T follicular helper cell (primary cell): ENCODE results near the gene GNAS.

Experiments used
- DNase-seq: peaks from one replicate; pipeline ENCODE4 v3.0.0-alpha.2; 2020; ENCODE audit warnings: low read depth

Gene GNAS

DNA sequence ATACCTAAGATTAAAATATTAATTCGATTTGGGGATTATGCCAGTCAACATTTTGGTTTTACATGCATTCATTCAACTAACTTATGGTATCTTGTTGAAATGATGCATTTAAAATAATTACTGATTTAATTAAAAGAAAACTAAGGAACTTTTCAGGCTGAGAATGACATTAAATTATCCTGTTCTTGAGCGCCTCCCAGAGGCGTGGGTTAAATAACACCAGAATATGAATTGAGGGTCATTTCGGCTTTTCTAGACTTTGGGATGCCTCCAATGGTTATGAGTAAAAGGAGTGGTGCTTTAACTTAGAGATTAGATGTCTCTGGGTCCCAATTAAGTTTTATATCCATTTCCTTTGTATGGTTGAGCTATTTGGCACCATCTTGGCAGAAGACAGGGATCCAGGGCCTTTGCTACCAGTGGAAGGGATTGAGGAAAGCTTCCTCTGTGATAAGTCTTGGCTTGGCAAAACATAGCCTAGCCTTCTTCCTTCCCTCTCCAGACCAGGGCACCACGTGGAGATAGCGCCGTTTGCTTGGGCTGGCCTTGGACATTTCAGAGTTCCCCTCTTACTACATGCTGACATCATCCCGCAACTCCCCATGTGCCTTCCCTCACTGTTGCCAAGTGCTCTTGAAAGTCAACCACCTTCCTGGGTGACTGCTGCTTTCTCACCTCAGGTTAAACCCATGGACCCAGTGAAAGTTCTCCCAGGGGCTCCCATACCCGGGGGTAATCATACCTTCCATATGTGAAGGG, 28.7 kb downstream of the GNAS start:
- no peak for DNase-seq

DNA sequence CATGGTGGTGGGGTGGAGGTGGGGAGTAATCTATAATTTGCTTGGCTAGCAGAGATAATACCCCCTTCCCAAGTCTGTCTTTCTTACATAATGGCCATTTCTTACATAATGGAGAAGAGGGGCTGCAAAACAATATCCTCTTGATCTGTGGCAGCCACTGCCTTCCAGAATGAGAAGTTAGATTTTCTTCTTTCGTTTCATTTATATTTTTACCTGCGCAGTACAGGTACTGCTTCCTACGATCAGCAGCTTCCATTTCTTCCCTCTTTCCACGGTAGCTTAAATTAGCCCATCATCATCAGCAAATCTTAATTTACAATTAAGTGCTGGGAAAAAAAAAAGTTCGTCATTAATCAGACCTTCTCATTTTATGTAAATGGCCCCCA, 30.2 kb downstream of the GNAS start:
- no peak for DNase-seq

DNA sequence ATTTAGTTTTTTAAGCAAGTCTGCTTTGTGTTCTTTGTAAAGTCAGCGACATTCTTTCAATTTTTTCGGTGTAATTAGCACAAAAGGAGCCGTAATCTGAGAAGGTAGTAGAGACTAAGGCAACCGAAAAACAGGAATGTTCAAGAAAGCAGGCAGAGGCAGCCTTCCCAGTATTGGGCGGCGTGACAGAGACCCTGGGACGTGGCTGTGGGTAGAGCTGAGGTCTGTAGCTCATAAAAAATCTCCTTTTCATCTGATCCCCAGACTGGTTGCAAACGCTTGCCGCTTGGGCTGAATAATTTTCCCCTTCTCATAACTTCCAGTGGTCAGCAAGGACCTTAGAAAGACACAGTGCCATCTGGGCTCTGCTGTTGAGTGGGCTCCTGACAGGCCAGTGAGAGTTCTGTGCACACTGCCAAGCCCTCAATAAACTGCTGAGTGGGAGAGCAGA, 30.8 kb downstream of the GNAS start:
- DNase-seq, result no peak

DNA sequence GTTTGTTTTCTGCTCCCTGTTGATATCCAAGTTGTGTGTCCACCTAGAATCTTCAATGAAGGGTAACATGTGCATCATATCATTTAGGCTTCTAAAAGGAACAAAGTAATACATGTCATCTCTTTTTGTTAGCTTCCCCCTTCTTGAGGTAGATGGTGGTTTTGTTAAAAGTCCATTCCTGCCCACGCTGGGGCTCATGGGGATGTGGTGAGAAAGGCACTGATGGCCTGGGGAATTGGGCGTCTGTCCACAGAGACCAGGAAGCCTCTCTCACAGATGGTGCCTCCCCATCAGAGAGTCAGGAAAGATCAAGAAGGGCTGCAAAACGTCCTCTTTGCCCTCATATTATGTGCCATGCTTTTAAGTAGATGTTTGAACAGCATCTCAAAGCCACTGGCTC, 32.5 kb downstream of the GNAS start:
- DNase-seq, result no peak

DNA sequence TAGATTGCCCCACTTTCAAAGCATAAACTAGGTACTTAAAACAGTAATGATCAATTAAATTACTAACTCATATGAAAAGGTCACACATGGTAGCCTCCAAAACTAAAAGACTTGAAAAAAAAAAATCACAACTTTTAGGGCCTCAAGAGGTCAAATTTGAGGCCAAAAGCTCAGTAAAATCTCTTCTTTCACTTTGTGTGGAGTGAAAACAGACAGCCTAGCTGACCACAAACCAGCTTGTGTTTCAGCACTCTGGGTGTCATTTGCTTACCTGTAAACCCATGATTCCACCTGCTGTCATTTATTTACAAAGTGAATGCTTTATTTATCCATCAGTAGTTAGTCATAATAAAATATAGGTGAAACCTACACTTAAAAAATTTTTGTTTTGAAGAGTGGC, 34.0 kb downstream of the GNAS start:
- DNase-seq, result no peak

DNA sequence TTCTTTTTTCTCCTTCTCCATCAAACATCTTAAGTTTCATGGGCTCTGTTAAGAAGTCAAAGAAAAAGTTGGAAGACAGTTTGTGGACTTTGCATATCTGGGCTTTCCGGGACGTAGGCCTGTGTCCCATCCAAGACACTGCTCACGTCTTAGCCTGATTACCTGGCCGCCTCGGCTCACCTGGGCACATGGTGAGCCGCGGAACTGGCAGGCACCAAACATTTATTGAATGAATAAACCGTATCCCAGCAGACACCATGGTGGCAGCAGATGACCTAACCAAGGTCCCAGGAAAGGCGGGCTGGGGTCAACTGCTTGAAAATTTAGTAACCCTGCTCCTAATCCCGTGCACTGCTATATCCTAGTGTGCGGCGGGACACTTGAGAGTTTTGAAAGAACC, 35.6 kb downstream of the GNAS start:
- DNase-seq, result no peak

DNA sequence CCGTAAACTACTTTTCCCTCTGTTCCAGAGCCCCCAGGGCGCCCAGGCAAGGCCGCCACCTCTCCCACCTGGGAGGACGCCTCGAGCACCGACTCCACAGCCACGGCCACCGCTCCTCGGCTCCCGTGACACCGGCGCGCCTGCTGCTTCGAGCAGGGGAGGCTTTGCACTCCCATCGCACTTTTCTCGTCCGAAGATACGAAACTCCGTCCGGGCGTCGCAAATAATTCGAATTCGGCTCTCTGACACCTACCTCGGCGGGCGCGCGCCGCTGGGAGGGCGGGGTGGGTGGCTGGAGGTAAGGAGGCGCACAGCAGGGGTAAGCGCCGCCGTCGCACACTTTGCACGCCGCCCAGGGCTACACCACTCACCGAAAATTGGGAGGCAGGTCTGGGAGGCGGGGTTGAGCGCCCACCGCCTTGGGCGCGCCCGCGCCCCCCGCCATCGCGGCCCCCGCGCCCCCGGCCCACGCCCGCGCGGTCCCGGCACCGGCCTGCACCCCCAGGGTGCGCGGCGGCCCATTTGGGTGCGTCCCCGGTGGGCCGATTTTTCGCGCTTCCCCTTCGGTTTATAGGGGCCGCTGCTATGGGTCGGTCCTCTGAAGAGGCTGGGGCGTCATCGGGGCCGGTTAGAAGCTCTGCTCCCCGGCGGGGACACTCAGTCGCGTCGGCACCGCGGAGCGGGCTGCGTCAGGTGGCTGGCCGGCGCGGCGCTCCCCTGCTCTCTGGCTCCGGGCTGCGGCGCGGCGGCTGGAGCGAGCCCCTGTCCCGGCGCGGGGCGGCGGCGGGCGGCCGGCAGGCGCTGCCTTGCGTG, 36.2 kb downstream of the GNAS start:
- peak; percentile 80 for DNase-seq

DNA sequence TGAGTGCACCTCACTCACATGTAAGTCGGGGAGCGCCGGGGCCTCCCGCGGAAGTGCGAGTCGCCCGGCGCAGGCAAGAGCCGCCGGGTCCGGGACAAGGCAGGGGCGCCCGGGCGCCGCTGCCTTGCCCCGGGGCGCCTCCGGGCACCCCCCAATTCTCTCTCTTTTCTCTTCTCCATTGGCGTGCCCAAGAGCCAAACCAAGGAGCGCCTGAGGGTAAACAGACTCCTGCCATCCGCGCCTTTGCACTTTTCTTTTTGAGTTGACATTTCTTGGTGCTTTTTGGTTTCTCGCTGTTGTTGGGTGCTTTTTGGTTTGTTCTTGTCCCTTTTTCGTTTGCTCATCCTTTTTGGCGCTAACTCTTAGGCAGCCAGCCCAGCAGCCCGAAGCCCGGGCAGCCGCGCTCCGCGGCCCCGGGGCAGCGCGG, 36.8 kb downstream of the GNAS start:
- DNase-seq, result no peak

DNA sequence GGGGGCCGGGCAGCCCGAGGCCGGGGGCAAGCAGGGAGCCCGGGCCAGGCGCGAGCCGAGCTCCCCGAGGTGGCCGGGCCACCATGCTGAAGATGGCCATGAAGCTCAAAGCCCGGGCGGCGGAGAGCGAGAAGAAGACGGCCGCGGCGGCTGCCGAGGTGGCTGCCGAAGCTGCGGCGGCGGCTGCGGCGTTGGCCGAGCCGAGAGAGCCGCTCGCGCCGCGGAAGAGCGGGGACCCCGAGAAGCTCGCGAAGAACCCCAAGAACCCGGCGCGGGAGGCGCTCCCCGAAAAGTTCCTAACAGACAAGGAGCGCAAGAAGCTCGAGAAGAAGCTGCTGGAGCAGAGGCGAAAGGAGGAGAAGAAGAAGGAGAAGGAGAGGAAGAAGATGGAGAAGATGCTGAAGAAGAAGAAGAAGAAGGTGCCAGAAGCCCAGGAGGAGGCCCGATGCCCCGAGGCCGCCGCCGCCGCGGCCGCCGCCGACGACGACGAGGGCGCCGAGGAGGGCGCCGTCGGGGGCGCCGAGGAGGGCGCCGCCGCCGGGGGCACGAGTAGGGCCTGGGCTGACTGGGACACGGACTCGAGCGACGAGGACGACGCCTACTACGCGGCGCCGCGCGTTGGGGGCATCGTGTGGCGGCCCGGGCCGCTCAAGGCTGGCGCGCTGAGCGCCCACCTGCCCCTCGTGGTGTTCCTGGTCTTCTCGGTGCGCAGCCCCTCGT, 37.4 kb downstream of the GNAS start:
- no peak for DNase-seq

DNA sequence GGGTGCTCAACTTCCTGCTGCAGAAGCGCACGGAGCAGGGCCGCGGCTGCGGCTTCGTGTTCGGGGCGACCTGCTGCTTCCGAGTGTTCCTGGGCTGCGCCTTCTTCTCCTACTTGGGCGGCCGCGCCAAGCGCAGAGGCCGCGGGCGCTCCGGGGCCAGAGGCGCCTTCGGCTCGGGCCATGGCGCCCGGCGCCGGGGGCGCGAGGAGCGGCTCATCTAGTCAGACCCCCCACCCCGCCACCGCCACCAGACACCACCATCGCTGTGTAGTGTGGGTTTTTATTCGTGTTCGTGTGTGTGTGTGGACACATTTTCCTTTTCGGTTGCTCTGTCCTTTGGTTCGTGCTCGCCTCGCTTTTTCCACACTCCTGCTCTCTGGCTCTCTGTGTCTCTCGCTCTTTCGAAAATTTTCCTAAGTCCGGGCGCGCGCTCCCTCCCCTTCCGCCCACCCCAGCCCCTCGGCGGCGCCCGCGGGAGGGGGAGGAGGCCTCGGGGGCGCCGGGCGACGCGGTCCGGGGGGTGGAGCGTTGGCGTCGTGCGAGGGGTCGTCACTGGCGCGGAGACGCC, 38.1 kb downstream of the GNAS start:
- DNase-seq, result peak; percentile 50

DNA sequence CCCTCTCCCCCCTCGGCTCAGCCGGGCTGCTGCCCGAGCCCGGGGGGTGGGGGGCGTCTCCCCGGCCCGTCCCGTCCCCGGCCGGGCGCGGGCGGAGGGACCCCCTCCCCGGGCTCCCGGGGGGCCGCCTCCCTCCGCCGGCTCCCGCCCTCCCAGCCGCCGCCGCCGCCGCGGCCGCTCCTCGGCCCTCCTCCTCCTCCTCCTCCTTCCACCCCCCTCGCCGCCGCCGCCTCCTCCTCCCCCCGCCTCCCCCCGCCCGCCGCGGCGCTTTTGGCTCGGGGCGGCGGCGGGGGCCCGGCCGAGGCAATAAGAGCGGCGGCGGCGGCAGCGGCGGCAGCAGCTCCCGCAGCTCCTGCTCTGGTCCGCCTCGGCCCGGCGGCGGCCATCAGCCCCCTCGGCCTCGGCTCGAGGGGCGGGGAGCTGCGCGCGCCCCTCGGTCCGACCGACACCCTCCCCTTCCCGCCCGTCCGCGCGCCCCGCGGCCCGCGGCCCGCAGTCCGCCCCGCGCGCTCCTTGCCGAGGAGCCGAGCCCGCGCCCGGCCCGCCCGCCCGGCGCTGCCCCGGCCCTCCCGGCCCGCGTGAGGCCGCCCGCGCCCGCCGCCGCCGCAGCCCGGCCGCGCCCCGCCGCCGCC, 38.7 kb downstream of the GNAS start:
- peak; percentile 71 for DNase-seq

DNA sequence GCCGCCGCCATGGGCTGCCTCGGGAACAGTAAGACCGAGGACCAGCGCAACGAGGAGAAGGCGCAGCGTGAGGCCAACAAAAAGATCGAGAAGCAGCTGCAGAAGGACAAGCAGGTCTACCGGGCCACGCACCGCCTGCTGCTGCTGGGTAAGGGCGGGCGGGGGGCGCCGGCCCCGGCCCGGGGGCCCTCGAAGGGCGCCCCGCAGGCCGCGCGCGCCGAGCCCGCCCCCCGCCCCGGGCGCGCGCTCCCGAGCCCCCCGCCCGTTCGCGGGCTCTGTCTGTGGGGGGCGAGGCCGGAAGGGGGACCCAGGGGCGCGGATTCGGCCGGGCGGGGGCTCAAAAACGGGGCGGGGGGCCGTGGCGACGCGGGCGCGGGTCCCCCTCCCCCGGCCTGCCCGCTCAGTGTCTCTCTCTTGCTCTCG, 39.2 kb downstream of the GNAS start:
- DNase-seq, result no peak

DNA sequence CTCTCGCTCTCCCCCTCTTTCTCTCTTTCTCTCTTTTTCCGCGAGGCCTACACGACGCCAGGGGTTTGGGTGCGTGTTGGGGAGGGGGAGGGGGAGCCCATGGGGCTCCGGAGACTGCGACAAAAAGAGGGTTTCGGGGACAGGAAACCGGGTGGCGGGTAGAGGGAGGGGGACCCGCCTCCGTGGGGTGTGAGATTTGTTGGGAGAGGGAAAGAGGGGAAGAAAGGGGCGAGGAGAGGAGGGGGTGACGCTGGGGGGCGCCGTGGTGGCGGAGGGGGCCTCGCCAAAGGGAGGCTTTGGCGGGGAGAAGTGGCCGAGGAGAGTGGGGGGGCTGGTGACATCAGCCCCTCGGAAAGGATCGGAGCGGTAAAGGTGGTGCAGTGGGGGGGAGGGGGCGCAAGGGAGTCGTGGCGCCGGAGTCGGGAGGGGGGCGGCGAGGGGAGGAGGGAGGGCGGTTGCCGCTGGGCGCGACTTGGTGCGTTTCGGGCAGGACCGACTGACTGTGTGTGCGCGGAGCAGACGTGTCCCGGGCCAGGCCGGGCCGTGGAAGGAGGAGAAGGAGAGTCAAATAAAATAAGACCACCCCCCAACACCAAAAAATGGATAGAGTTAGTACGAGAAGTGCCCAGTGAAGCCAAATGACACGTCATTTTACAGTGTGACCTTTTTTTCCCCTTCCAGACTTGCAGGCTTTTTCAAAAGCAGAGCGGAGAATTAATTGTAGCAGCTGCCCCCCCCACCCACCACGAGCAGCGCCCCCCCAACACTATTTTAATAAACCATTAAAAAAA, 39.8 kb downstream of the GNAS start:
- peak; percentile 60 for DNase-seq

DNA sequence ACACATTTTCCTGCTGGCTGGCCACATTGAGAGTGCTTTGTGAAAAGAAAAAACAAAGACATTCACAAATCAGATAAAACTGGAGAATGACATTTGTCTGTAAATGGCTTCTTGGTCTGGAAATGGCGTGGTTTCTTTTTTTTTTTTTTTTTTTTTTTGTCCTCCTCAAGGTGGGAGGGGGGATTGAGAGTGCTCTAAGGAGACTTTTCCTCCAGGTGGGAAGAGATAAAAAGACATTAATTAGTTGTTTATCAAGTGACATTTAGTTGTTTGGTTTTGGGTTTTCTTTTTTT, 40.4 kb downstream of the GNAS start:
- no peak for DNase-seq

DNA sequence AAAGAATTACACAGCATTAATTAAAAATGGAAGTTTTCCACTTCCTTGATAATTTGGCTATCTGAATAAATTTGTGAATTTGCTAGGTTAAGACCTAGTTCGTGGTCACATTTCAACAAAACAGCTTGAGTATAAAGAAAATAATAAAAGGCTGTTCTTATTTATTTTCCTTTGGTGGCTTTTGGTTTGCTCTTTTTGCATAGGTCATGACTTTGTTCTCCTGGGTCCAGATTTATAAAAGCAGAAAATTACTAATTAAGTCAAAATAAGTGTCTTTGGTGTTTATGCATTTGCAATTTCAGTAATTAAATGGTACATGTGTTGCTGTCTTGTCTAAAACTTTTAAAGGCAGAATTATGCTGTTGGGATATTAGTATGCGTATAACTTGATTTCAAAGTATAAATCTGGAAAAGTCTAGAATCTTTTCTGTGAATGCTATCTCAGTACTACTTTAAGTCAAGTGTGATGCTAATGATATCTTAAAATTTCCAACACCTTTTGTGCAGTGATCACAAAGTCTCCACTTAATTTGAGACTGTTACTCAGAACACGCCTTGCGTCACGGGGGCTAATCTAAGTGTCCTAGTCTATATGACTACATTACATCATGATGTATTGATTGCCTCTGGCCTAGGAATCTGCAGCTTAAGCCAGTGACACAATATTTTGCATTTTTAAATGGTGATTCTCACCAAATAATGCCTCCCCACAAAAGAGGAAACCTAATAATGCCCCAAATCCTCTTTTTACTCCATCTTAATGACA, 41.0 kb downstream of the GNAS start:
- no peak for DNase-seq

DNA sequence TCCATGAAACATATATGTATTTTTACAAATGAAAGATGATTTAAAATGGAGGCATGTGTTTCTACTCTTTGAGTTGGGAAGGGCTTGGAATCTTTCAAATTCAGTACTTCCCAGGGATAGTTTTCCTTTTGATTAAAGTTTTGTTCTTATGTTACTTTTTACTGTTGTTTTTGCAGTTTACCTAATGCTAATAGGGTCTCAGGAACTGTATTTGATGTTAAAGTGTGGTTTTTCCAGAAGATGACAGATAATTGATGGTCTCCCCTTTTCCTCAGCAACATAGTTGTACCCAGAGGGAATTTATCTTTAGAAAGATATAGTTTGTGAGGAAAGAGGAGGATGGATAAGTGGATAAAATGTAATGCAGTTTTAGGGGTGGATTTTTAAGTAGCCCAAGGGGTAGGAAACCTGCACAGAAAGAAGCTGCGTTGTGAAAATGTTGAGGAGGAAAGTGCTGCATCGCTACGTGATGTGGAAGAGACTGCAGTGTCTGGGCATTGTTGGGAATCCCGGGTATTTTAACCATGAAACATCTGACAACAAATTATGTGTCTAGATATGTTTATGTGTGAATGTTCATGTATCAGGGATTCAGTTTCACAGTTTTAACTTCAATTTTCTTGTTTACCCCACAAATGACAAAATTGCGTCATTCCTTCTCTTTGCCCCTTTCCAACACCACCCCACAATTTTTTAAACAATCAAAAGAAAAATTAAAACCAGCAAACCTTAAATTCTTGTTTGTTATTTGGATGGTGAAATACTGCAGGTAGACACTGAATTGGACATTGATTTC, 42.3 kb downstream of the GNAS start:
- no peak for DNase-seq

DNA sequence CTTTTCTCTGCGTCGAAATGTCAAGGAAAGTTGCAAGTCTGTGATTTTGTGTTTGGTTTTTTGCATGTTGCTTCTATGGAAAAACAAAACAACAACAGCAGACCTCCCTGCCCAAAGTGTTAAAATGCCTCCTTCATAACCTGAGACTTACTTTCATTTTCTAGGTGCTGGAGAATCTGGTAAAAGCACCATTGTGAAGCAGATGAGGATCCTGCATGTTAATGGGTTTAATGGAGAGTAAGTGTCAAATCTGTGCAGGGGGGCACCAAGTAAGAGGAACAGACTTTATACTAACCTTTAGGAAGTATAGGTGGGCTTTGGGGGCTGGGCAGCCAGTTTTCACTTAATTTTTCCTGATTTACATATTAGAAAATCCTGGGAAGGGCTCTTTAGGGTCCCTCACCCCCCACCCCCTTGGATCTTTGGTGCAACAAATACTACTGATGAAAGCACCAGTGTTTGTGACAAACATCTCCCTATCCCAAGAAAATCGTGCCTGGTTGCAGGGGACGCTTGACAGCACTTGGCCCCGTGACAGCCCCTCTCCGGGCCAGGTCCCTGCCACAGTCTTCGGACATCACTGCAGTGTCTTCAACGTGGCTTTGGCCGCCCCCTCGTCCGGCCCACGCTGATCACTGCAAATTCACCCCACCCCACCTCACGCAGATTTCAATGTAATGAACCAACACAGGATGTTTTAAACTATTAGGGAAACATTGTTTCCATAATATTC, 43.1 kb downstream of the GNAS start:
- no peak for DNase-seq

DNA sequence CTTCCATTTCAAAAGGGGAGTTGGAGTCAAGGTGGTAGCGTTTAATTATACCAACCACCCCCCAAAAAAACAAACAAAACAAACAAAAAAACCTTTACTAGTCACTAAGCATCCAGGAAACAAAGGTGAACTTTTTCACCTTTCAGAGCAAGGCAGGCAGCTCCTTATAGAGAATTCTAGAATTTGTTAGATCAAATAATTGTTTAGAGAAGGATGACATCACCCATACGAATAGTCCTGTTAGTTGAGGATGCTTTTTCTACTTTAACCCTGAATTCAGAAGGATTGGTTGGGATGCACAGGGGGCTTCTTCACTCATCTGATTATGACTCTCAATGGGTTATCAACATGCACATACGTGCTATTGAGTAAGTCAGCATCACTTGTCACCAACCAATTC, 44.3 kb downstream of the GNAS start:
- DNase-seq, result no peak

DNA sequence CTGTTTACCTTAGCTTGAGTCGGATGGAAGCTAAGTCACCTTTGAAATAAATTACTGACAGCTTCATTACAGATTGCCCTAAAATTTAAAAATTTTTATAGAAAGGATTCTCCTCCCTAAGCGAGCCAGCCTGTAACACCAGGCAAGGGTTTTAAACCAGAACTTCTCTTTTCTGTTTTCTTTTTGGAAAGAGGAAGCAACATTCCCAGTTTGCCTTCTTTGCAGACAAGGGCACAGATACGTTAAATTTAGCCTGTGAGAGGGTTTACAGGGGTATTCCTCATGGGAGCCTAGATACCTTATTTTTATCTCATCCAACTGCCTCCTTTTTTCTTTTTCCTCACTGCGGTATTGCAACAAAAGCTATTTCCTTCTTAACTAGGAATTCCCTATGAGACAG, 45.0 kb downstream of the GNAS start:
- no peak for DNase-seq
